Measurements from ENCODE around the gene DSCAM. TPM values are rescaled to one million over a fixed set of nuclear protein-coding genes. Genes with fewer than 3 reads are reported as not detected.

Gene DSCAM
- total RNA-seq, 4 donors from 2014 or later, result 0.04 to 0.06 TPM; not detected in 2

GRCh38 chr21:40830836-40831235 lies 16.1 kb downstream of the DSCAM start:
- no peaks in the 10 kb centered on the region for H3K27me3 ChIP-seq
- no peak for DNase-seq
- intact Hi-C loops (cut with DNase I), result no loop called here
- no peak for TF ChIP-seq CTCF (IDR thresholded peaks at IDR 0.05)
- TF ChIP-seq POLR2A (IDR thresholded peaks at IDR 0.05), result no peak
- no peaks in the 10 kb centered on the region for H3K4me1 ChIP-seq
- 67 to 86% methylated on average over 2 to 4 of the region's 4 CpGs for WGBS, 2 donors
- no peak overlapping the region for H3K27ac ChIP-seq
- H3K9me3 ChIP-seq, result no peaks in the 10 kb centered on the region
- no peaks in the 10 kb centered on the region for H3K36me3 ChIP-seq
- H3K4me3 ChIP-seq, result no peak overlapping the region

DNA sequence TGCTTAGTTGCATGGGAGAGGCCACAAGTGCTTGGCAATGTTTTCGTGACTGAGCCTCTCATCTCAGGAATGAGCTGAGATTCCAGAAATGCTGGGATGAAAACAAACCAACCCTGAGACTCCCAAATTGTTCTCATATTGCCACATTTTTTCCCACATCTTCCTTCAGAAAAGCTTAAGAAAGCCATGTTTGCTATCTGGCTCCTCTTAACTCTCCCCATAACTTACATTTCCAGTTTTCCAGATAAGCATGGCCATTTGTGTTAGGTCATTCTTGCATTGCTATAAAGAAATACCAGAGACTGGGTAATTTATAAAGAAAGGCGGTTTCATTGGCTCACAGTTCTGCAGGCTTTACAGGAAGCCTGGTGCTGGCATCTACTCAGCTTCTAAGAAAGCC lies 17.2 kb downstream of the DSCAM start:
- no peaks in the 10 kb centered on the region for H3K36me3 ChIP-seq
- H3K9me3 ChIP-seq, result no peaks in the 10 kb centered on the region
- H3K4me1 ChIP-seq, result no peaks in the 10 kb centered on the region
- H3K27ac ChIP-seq, result no peak overlapping the region
- no peak for DNase-seq
- WGBS, 2 donors, result 83 to 95% methylated on average over 2 of the region's 2 CpGs
- TF ChIP-seq POLR2A (IDR thresholded peaks at IDR 0.05) (no peak), CTCF (IDR thresholded peaks at IDR 0.05) (no peak)
- no peaks in the 10 kb centered on the region for H3K27me3 ChIP-seq
- H3K4me3 ChIP-seq, result no peak overlapping the region
- intact Hi-C loops (cut with DNase I), result no loop called here

DNA sequence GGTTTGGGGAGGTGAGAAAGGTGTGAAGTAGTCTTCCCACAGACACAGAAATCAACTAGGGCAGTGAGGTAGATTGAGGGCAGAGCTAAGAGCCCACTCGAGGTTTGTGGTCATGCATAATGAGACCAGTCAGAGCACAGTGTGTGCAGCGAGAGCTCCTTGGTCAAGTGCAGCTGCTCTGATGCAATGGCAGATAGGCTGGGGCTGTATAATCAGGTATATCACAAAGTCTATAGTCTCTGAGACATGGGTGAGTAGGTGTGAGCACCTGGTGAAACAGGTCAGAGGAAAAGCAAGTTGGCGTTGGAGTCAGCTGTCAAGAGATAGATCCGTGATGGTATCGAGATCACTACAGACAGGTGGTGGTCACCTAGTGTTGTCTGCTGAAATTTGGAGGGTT lies 17.6 kb downstream of the DSCAM start:
- Histone ChIP-seq H3K4me1 (no peaks in the 10 kb centered on the region), H3K4me3 (no peak overlapping the region), H3K27me3 (no peaks in the 10 kb centered on the region), H3K36me3 (no peaks in the 10 kb centered on the region), H3K27ac (no peak overlapping the region), H3K9me3 (no peaks in the 10 kb centered on the region)
- intact Hi-C loops (cut with DNase I), result no loop called here
- TF ChIP-seq CTCF (IDR thresholded peaks at IDR 0.05) (no peak), POLR2A (IDR thresholded peaks at IDR 0.05) (no peak)
- DNase-seq, result no peak
- WGBS, 2 donors, result 84% methylated on average over 5 of the region's 5 CpGs

GRCh38 chr21:40827509-40827908 lies 19.4 kb downstream of the DSCAM start:
- no peaks in the 10 kb centered on the region for H3K4me1 ChIP-seq
- TF ChIP-seq CTCF (IDR thresholded peaks at IDR 0.05) (no peak), POLR2A (IDR thresholded peaks at IDR 0.05) (no peak)
- H3K4me3 ChIP-seq, result no peak overlapping the region
- WGBS, 2 donors, result 83 to 85% methylated on average over 4 of the region's 4 CpGs
- DNase-seq, result no peak
- no peak overlapping the region for H3K27ac ChIP-seq
- no peaks in the 10 kb centered on the region for H3K36me3 ChIP-seq
- no peaks in the 10 kb centered on the region for H3K9me3 ChIP-seq
- H3K27me3 ChIP-seq, result no peaks in the 10 kb centered on the region
- intact Hi-C loops (cut with DNase I), result no loop called here

DNA sequence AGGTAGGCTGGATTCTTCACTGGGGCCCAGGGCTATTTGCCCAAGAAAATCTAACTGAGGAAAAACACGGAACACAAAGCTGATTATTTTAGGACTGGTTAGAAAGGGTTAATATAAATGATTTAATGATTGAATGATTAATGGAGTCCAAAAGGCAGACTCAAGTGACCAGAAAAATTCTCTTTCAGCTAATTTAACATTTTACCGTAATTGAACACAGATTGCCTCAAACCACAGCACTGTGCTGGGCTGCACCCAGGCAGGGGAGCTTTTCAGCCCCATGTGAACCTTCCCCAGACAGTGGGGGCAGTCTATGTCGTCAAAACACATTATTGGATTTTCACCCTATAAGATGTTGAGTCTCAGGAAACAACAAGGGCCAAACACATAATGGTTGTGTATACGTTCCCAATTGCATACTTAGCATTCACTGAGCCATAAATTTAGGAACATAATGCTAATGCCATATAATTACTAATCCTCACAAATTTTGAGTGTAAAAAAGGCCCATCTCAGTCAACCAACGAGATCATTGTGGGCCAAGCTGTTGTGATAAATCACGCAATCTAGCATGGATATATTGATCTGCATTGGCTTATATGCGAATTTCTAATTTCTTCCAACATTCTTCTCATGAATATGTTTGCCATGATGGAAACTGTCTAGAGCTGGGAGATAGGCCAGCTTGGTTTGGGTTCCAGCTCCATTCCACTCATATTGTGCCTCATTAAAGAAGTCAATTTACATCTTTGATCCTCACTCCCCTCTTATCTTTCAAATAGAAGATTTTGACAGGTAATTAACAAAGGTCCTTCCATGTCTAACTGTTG lies 27.7 kb downstream of the DSCAM start:
- Histone ChIP-seq H3K4me3 (no peak overlapping the region), H3K27ac (no peak overlapping the region), H3K4me1 (no peaks in the 10 kb centered on the region), H3K9me3 (no peaks in the 10 kb centered on the region), H3K36me3 (no peaks in the 10 kb centered on the region), H3K27me3 (peaks cover 0 to 5% (median 0%) of the 10 kb centered on the region in 4 donors)
- intact Hi-C loops (cut with DNase I), result no loop called here
- TF ChIP-seq CTCF (IDR thresholded peaks at IDR 0.05) (no peak), POLR2A (IDR thresholded peaks at IDR 0.05) (no peak)
- 82 to 87% methylated on average over 7 of the region's 7 CpGs for WGBS, 2 donors
- DNase-seq, result no peak
